Measurements from ENCODE around the gene SLC25A15.
"Not testable (repeated sequence)": the region's sequence is repeated elsewhere in the genome, so short reads cannot be mapped to it uniquely, and the experiment has no call there.

Gene SLC25A15

DNA sequence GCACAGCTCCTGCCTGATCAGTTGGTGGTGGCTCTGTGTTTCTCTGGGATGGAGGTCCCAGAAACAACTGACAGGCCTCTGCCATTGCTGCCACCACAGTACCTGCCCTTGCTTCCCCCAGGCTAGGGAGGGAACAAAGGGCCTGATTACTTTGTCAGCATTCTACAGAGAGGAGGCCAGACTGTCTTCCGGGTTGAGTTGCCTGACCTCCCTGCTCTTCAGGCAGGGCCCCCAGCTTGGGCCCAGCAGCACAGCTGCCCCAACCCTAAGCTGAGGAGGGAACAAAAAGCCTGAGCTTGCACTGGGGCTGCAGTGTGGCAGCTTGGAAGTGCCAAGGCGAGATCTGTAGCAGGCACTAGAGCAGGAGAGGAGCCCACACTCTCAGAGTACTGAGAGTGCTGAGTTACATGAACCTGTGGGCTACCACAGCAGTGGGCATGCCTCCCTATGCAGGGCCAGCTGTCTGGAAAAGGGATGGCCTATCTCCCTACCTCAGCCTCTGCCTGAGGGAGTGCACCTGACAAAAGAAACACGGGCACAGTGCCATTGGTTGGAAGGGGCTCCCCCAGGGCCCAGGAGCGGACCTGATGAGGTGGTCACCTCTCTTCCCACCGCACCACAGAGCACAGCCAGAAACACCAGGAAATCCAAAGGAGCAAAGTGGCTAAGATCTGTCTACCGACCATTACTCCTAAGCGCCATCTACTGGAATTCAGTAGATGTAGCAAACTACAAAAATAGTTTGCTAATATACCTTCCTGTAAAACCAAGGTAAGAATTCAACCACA lies 24.4 kb downstream of the SLC25A15 start:
- peak; percentile 14 for DNase-seq

DNA sequence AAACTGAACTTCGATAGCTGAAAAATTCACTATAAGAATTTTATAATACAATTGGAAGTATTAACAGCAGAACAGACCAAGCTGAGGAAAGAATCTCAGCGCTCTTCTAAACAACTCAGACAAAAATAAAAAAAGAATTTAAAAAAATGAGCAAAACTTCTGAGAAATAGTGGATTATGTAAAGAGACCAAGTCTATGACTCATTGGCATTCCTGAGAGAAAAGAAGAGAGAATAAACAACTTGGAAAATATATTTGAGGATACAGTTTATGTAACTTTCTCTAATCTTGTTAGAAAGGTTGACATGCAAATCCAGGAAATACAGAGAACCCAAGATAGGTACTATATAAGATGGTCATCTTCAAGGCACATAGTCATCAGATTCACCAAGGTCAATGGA lies 25.4 kb downstream of the SLC25A15 start:
- no peak for DNase-seq

- DNase-seq, result no peak
Measured at GRCh38 chr13:40818926-40819325, 29.5 kb downstream of the SLC25A15 start.

DNA sequence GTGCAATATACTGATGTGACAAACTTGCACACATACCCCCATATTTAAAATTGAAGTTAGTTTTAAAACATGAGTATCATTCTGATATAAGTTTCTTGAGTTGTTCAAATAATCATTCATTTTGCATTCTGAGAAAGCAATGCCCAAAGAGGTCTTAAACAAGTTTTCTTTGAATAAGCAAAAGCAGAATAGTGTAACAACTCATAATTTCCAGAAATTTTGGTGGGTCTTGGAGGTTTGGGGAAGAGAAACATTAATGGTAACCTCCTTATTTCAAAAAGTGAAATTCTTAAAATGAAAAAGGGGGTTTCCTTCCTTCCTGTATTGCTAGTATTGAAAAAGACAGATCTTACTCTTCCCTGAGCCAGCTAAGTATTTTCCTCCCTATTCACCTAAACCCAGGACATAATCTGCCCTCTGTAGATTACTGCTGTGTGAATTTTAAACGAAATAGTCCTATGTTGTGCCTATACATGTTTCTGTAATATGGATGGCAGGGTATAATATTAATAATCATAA lies 30.4 kb downstream of the SLC25A15 start:
- no peak for DNase-seq

DNA sequence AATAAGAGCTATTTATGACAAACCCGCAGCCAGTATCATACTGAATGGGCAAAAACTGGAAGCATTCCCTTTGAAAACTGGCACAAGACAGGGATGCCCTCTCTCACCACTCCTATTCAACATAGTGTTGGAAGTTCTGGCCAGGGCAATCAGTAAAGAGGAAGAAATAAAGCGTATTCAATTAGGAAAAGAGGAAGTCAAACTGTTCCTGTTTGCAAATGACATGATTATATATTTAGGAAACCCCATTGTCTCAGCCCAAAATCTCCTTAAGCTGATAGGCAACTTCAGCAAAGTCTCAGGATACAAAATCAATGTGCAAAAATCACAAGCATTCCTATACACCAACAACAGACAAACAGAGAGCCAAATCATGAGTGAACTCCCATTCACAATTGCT lies 50.3 kb downstream of the SLC25A15 start:
- DNase-seq, result not testable (repeated sequence)

- not testable (repeated sequence) for DNase-seq
Measured at GRCh38 chr13:40840955-40841354, 51.5 kb downstream of the SLC25A15 start.

Measured in fibroblast of skin of scalp (primary cell).